GM18868 (cell line): ENCODE measurements around the gene ARMC8.
"Not testable (repeated sequence)": the region's sequence is repeated elsewhere in the genome, so short reads cannot be mapped to it uniquely, and the experiment has no call there.

ENCODE experiments used
- ATAC-seq: cut with Tn5 transposase; IDR thresholded peaks from one replicate; pipeline ENCODE4 v1.9.1; 2021; ENCODE audit warnings: mild to moderate bottlenecking, moderate library complexity; ENCODE audit not compliant: unreplicated experiment

ARMC8 gene

GRCh38 chr3:138187296-138188012 lies at the start of gene ARMC8:
TSS of gene ARMC8 (plus strand) at chr3:138187301. CDS start at chr3:138187555, 254 bp downstream.
- peak; percentile 59 for ATAC-seq

GRCh38 chr3:138137861-138138260 lies 49.2 kb upstream of the ARMC8 start:
- no peak for ATAC-seq

GRCh38 chr3:138139691-138140090 lies 47.4 kb upstream of the ARMC8 start:
- ATAC-seq, result no peak

- no peak for ATAC-seq
Observed at GRCh38 chr3:138140940-138141339, 46.2 kb upstream of the ARMC8 start.

- ATAC-seq, result not testable (repeated sequence)
Observed at GRCh38 chr3:138142181-138142580, 44.9 kb upstream of the ARMC8 start.

GRCh38 chr3:138148503-138148902 lies 38.6 kb upstream of the ARMC8 start:
- no peak for ATAC-seq

GRCh38 chr3:138154534-138154933 lies 32.6 kb upstream of the ARMC8 start:
- ATAC-seq, result no peak

- ATAC-seq, result no peak
Observed at GRCh38 chr3:138157743-138158142, 29.4 kb upstream of the ARMC8 start.

- no peak for ATAC-seq
Observed at GRCh38 chr3:138165061-138165460, 22.0 kb upstream of the ARMC8 start.

GRCh38 chr3:138172625-138173024 lies 14.5 kb upstream of the ARMC8 start:
- ATAC-seq, result no peak

GRCh38 chr3:138173769-138174420 lies 13.2 kb upstream of the ARMC8 start:
- ATAC-seq, result no peak

GRCh38 chr3:138174421-138175131 lies 12.5 kb upstream of the ARMC8 start, which contains the start of gene DBR1:
TSS of gene DBR1 (minus strand) at chr3:138174921. CDS start at chr3:138174795, 126 bp downstream.
- peak; percentile 90 for ATAC-seq

GRCh38 chr3:138180375-138181029 lies 6.6 kb upstream of the ARMC8 start:
- no peak for ATAC-seq

- no peak for ATAC-seq
Observed at GRCh38 chr3:138184994-138185393, 2.1 kb upstream of the ARMC8 start.

- no peak for ATAC-seq
Observed at GRCh38 chr3:138186221-138186620, 880 bp upstream of the ARMC8 start.

GRCh38 chr3:138186803-138187295 lies 252 bp upstream of the ARMC8 start:
- ATAC-seq, result peak; percentile 92

- ATAC-seq, result no peak
Observed at GRCh38 chr3:138188013-138188730, 1.1 kb downstream of the ARMC8 start.

GRCh38 chr3:138195481-138195880 lies 8.4 kb downstream of the ARMC8 start:
- ATAC-seq, result no peak

GRCh38 chr3:138196023-138196422 lies 8.9 kb downstream of the ARMC8 start:
- ATAC-seq, result no peak

- ATAC-seq, result no peak
Observed at GRCh38 chr3:138197058-138197457, 10.0 kb downstream of the ARMC8 start.
